AG09309 (cell line): ENCODE results near the gene NABP1.

ENCODE experiments used
- DNase-seq: peaks from one replicate; pipeline ENCODE4 v3.0.0-alpha.2; 2010; ENCODE audit warnings: low read depth
- H3K4me3 ChIP-seq: 2 replicates; pipeline ENCODE4 v1.5.1; 2011; ENCODE audit warnings: mild to moderate bottlenecking, low read depth, low read length, moderate library complexity; ENCODE audit not compliant: control insufficient read depth
- TF ChIP-seq, protein P1 (sequence below): IDR thresholded peaks from 2 replicates; pipeline ENCODE4 v1.5.1; 2011; ENCODE audit warnings: mild to moderate bottlenecking, low read depth, low read length, inconsistent platforms; ENCODE audit not compliant: insufficient read depth, control insufficient read depth; ENCODE audit errors: missing control alignments

The NABP1 gene

DNA sequence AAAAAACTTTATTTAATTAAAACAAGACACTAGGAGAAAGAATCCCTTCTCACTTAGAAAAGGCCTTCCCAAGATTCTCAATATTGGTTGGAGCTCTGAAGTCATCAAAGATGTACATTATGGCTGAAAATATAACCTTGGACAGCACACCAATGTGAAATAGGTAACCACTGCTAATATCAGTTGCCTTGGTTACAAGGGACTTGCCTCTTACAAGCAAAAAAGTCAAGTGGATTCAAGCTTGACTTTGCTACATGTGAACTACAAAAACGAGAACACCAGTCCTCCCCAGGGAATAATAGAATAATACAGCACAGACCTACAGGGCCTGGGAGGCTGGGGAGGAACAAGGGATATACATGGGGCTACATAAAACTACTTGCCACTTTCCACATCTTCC lies 46.1 kb downstream of the NABP1 start:
- no peak for DNase-seq
- no peak overlapping the region for H3K4me3 ChIP-seq
- TF ChIP-seq, protein P1, sequence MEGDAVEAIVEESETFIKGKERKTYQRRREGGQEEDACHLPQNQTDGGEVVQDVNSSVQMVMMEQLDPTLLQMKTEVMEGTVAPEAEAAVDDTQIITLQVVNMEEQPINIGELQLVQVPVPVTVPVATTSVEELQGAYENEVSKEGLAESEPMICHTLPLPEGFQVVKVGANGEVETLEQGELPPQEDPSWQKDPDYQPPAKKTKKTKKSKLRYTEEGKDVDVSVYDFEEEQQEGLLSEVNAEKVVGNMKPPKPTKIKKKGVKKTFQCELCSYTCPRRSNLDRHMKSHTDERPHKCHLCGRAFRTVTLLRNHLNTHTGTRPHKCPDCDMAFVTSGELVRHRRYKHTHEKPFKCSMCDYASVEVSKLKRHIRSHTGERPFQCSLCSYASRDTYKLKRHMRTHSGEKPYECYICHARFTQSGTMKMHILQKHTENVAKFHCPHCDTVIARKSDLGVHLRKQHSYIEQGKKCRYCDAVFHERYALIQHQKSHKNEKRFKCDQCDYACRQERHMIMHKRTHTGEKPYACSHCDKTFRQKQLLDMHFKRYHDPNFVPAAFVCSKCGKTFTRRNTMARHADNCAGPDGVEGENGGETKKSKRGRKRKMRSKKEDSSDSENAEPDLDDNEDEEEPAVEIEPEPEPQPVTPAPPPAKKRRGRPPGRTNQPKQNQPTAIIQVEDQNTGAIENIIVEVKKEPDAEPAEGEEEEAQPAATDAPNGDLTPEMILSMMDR, result no peak

DNA sequence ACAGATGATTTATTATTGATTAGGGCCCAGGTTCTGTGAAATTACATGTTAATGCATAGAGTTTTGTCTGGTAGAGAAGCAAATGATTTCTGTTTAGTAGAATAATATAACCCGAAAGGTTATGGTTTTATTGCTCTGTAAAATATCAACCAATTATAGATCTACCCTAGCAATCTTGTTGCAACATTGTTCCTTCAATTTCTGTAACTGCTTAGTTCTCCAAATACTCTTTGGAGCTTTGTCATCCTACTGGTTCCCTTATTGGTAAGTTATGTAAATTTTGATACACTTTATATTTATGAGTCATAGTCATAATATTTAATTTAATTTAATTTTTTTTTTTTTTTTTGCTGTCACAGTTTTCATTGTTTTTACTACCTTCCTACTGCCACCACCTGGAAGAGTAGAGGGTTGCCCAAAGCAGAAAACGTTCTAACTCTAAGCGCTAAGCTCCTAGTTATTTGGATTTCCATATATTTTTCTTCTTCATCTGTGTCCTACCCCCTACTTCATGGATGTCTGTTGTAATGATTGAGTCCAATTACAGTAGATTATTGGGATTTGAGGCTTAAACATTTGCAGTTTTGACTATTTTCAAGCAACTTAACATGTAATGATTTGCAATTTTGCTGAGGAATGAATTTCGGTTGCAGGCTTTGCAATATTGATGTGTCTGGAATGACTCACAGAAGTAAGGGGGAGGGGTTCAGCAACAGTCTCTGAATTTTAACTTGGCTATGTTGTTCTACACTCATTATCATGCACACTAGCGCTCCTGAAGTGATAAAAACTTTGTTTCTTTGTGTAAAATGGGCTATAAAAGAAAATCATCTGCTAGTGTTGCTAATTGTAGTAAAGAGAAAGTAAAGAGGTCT lies 51.1 kb downstream of the NABP1 start:
- H3K4me3 ChIP-seq, result no peak overlapping the region
- no peak for DNase-seq
- TF ChIP-seq, protein P1, result no peak

DNA sequence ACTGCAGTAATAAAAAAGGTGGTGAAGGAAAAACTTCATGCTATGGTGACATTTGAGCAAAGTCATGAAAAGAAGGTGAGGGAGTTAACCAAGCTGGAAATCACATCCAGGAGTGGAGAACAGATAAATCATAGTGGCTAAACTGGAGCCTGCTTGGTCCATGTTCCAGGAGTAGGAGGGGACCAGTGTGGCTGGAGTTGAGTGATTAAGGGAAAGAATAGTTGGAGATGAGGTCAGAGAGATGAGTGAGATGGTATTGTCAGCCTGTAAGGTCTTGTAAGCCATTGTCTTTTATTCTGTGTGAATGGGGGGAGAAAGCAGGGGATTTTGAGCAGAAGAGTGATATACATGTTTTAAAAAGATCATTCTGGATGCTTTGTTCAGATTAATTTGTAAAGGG lies 52.3 kb downstream of the NABP1 start:
- H3K4me3 ChIP-seq, result no peak overlapping the region
- no peak for DNase-seq
- TF ChIP-seq, protein P1, result no peak
